ENCODE measurements around the gene KSR2. TPM values are rescaled to one million over a fixed set of nuclear protein-coding genes. Genes with fewer than 3 reads are reported as not detected.

The KSR2 gene
- total RNA-seq, 4 donors from 2014 or later, result 1.2 to 11.0 (median 2.2) TPM

GRCh38 chr12:117417004-117417403, 551.8 kb downstream of the KSR2 start:
- no peak for TF ChIP-seq CTCF (IDR thresholded peaks at IDR 0.05)
- no peak for TF ChIP-seq POLR2A (IDR thresholded peaks at IDR 0.05)
- intact Hi-C loops (cut with DNase I), result no loop called here
- Histone ChIP-seq H3K4me3 (replicated peaks in 1 of 3) (no peak overlapping the region), H3K27ac (peak overlapping the region; percentile 56 to 85 (median 59)), H3K4me1 (peaks cover 11 to 13% of the 10 kb centered on the region in 2 donors), H3K36me3 (no peaks in the 10 kb centered on the region), H3K9me3 (no peaks in the 10 kb centered on the region), H3K27me3 (no peaks in the 10 kb centered on the region)
- WGBS, 2 donors, result 70 to 89% methylated on average over 1 of the region's 1 CpG
- no peak for DNase-seq

- no peaks in the 10 kb centered on the region for H3K27me3 ChIP-seq
- H3K36me3 ChIP-seq, result no peaks in the 10 kb centered on the region
- peak; percentile 14 to 47 for DNase-seq
- TF ChIP-seq POLR2A (IDR thresholded peaks at IDR 0.05), result no peak
- TF ChIP-seq CTCF (IDR thresholded peaks at IDR 0.05), result no peak
- intact Hi-C loops (cut with DNase I), result no loop called here
- H3K9me3 ChIP-seq, result no peaks in the 10 kb centered on the region
- H3K4me1 ChIP-seq, result peaks cover 6 to 19% of the 10 kb centered on the region in 2 donors
- no peak overlapping the region for H3K27ac ChIP-seq
- 66 to 74% methylated on average over 11 of the region's 11 CpGs for WGBS, 2 donors
- H3K4me3 ChIP-seq (replicated peaks in 1 of 3), result no peak overlapping the region
These were observed 556.2 kb downstream of the KSR2 start for GRCh38 chr12:117412465-117413188.

- Histone ChIP-seq H3K36me3 (no peaks in the 10 kb centered on the region), H3K4me1 (peaks cover 0 to 11% of the 10 kb centered on the region in 2 donors), H3K27ac (no peak overlapping the region), H3K9me3 (no peaks in the 10 kb centered on the region), H3K4me3 (replicated peaks in 1 of 3) (no peak overlapping the region), H3K27me3 (no peaks in the 10 kb centered on the region)
- no peak for DNase-seq
- intact Hi-C loops (cut with DNase I), result no loop called here
- TF ChIP-seq POLR2A (IDR thresholded peaks at IDR 0.05) (no peak), CTCF (IDR thresholded peaks at IDR 0.05) (no peak)
These were observed 559.5 kb downstream of the KSR2 start for GRCh38 chr12:117409286-117409685.

GRCh38 chr12:117408161-117408791, 560.5 kb downstream of the KSR2 start:
- no peaks in the 10 kb centered on the region for H3K9me3 ChIP-seq
- H3K4me3 ChIP-seq (replicated peaks in 1 of 3), result no peak overlapping the region
- no peaks in the 10 kb centered on the region for H3K36me3 ChIP-seq
- TF ChIP-seq CTCF (IDR thresholded peaks at IDR 0.05), result no peak
- H3K27me3 ChIP-seq, result no peaks in the 10 kb centered on the region
- 19 to 22% methylated on average over 9 of the region's 11 CpGs for WGBS, 2 donors
- peak; percentile 90 to 93 for DNase-seq
- peaks cover 0 to 11% of the 10 kb centered on the region in 2 donors for H3K4me1 ChIP-seq
- H3K27ac ChIP-seq, result peak overlapping the region; percentile 54 to 74 (median 58)
- intact Hi-C loops (cut with DNase I), result no loop called here

GRCh38 chr12:117404940-117405339, 563.9 kb downstream of the KSR2 start:
- TF ChIP-seq POLR2A (IDR thresholded peaks at IDR 0.05) (no peak), CTCF (IDR thresholded peaks at IDR 0.05) (no peak)
- no peaks in the 10 kb centered on the region for H3K27me3 ChIP-seq
- no peaks in the 10 kb centered on the region for H3K36me3 ChIP-seq
- H3K4me3 ChIP-seq (replicated peaks in 1 of 3), result no peak overlapping the region
- H3K9me3 ChIP-seq, result no peaks in the 10 kb centered on the region
- H3K27ac ChIP-seq, result no peak overlapping the region
- intact Hi-C loops (cut with DNase I), result no loop called here
- H3K4me1 ChIP-seq, result peaks cover 0 to 11% of the 10 kb centered on the region in 2 donors
- DNase-seq, result no peak
- WGBS, 2 donors, result 70 to 72% methylated on average over 7 of the region's 7 CpGs
